IPS-18c (cell line): ENCODE results near the gene MORN2.
"Not testable (repeated sequence)": the region's sequence is repeated elsewhere in the genome, so short reads cannot be mapped to it uniquely, and the experiment has no call there.

Experiments
- H3K4me3 ChIP-seq: 2 replicates; pipeline ENCODE4 v1.7.0; 2013; ENCODE audit warnings: low read depth, mild to moderate bottlenecking, low read length, moderate library complexity; ENCODE audit not compliant: insufficient read depth
- H3K9me3 ChIP-seq: one replicate; pipeline ENCODE4 v1.6.1; 2013; ENCODE audit warnings: mild to moderate bottlenecking, low read length, moderate library complexity; ENCODE audit not compliant: control insufficient read depth, insufficient read depth

The MORN2 gene

DNA sequence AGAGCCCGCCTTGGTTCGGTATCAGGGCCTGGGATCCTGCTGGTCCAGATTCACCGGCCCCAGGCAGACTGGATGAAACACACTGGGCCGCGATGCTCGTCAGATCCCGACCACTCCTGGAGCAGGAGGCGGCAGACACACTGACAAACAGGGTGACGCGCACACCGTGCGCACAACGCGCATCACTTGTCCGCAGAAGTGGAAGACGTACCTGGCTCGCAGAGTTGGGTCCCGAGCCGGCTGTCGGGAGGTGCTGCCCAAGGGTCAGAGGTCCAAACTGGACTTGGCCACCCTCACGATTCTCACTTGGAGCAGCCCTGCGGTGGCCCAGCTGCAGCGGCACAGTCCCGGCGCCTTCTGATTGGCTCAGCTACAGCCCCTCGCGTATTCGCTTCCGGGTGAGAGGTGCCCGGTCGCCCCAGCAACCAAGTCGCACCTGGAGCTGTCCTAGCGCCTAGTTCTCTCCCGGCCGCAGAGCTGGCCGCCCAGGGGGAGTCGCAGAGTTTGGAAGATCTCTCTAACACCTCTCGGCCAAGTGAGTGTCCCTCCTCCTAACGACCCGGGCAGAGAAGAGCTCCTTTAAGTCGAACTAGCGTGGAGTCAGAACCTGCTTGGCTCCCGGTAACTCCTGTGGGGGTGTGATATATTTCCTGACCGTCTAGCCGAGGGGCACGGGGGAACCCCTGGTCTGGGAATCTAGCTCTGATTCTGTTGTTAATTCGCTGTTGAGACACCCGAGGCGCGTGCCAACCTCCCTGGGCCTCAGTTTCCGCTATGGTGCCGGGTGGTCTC, at the start of gene MORN2, which contains the start of gene DHX57:
TSS of gene MORN2 (plus strand) at position 401 of the 792 bp plus-strand sequence.
TSS of gene DHX57 (minus strand) at position 359 of the 792 bp plus-strand sequence. CDS start 7,529 bp downstream, outside the sequence.
- Histone ChIP-seq H3K4me3 (peak within 1 kb of the TSS; percentile 100), H3K9me3 (no peaks in the 10 kb centered on the region)

DNA sequence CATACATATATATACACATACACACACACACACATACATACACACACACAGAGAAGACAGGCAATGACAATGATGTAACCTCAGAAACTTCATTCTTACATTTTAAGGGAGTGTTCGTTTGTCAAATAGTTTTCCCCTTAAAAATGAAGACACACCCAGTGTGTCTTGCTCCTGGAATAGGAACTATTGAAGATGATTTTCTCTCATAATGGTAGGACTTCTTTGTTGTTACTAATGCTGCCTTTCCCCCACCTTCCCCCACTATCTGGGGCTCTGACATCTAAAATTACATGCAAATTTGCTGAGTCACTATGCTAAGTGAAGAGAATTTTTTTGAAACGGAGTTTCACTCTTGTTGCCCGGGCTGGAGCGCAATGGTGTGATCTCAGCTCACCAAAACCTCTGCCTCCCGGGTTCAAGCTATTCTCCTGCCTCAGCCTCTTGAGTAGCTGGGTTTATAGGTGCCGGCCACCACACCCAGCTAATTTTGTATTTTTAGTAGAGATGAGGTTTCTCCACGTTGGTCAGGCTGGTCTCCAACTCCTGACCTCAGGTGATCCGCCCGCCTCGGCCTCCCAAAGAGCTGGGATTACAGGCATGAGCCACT, 48.1 kb upstream of the MORN2 start:
- not testable (repeated sequence) for H3K4me3 ChIP-seq, H3K9me3 ChIP-seq

DNA sequence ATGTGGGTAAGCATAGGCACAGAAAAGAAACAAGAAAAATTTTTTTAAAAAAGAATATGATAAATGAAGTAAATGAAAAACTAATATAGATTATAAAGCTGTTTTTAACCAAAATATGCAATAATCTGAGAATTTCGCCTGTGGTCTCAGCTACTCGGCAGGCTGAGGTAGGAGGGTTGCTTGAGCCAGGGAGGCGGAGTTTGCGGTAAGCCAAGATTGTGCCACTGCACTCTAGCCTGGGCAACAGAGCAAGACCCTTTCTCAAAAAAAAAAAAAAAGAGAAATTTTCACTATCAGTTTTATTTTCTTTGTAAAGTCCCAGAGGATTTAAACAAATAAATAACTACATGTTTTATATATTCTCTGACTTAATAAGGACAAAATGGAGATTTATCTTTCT, 47.3 kb upstream of the MORN2 start:
- Histone ChIP-seq H3K9me3 (no peaks in the 10 kb centered on the region), H3K4me3 (no peak overlapping the region)

- Histone ChIP-seq H3K4me3 (no peak overlapping the region), H3K9me3 (no peaks in the 10 kb centered on the region)
Measured at GRCh38 chr2:38829971-38830370, 45.8 kb upstream of the MORN2 start.

- Histone ChIP-seq H3K4me3 (no peak overlapping the region), H3K9me3 (no peaks in the 10 kb centered on the region)
Measured at GRCh38 chr2:38830526-38831159, 45.1 kb upstream of the MORN2 start.

- H3K4me3 ChIP-seq, result no peak overlapping the region
Measured at GRCh38 chr2:38835015-38835601, 40.7 kb upstream of the MORN2 start.

DNA sequence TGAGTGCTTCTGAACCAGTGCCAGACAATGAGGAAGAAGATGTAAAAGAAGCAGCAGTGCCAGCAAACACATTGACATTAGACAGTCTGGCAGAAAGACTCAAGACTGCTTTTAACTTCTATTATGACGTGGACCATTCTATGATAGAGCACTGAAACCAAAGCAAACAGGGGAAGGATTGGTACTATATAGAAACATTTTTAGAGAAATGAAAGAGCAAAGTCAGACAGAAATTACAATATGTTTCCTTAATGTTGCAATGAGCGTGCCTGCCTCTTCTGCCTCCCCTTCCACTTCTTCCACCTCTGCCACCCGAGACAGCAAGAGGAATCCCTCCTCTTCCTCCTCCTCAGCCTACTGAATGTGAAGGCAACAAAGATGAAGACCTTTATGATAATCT, 39.8 kb upstream of the MORN2 start:
- no peaks in the 10 kb centered on the region for H3K9me3 ChIP-seq
- H3K4me3 ChIP-seq, result no peak overlapping the region

More at GRCh38 chr2:38835015-38835601, 40.7 kb upstream of the MORN2 start:
- no peaks in the 10 kb centered on the region for H3K9me3 ChIP-seq

GRCh38 chr2:38836791-38837190, 39.0 kb upstream of the MORN2 start:
- H3K4me3 ChIP-seq, result no peak overlapping the region
- H3K9me3 ChIP-seq, result no peaks in the 10 kb centered on the region

DNA sequence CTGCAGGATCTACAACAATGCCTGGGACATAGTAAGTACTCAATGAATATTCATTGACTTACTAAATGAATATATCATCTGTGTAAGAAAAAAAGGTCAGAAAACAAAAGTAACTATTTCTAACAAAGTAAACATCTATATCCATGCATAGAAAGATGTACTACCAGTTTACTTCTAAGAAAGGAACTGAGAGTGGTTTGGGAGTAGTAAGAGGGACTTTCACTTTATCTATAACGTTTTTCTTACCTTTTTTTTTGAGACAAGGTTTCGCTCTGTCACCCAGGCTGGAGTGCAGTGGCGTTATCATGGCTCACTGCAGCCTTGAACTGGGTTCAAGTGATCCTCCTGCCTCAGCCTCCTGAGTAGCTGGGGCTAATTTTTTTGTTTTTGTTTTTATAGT, 25.7 kb upstream of the MORN2 start:
- H3K4me3 ChIP-seq, result no peak overlapping the region
- no peaks in the 10 kb centered on the region for H3K9me3 ChIP-seq

GRCh38 chr2:38856165-38856564, 19.6 kb upstream of the MORN2 start:
- no peaks in the 10 kb centered on the region for H3K9me3 ChIP-seq

GRCh38 chr2:38862476-38862875, 13.3 kb upstream of the MORN2 start:
- Histone ChIP-seq H3K9me3 (no peaks in the 10 kb centered on the region), H3K4me3 (no peak overlapping the region)

More at GRCh38 chr2:38856165-38856564, 19.6 kb upstream of the MORN2 start:
- H3K4me3 ChIP-seq, result no peak overlapping the region

GRCh38 chr2:38863061-38863695, 12.6 kb upstream of the MORN2 start:
- H3K9me3 ChIP-seq, result no peaks in the 10 kb centered on the region
- no peak overlapping the region for H3K4me3 ChIP-seq

GRCh38 chr2:38866773-38867443, 8.9 kb upstream of the MORN2 start:
- no peaks in the 10 kb centered on the region for H3K9me3 ChIP-seq
- H3K4me3 ChIP-seq, result no peak overlapping the region

GRCh38 chr2:38871432-38871831, 4.3 kb upstream of the MORN2 start:
- no peaks in the 10 kb centered on the region for H3K9me3 ChIP-seq
- H3K4me3 ChIP-seq, result no peak overlapping the region

GRCh38 chr2:38873763-38874162, 2.0 kb upstream of the MORN2 start:
- no peaks in the 10 kb centered on the region for H3K9me3 ChIP-seq
- no peak overlapping the region for H3K4me3 ChIP-seq

GRCh38 chr2:38875227-38875575, 575 bp upstream of the MORN2 start:
- Histone ChIP-seq H3K9me3 (no peaks in the 10 kb centered on the region), H3K4me3 (peak overlapping the region; percentile 100)

DNA sequence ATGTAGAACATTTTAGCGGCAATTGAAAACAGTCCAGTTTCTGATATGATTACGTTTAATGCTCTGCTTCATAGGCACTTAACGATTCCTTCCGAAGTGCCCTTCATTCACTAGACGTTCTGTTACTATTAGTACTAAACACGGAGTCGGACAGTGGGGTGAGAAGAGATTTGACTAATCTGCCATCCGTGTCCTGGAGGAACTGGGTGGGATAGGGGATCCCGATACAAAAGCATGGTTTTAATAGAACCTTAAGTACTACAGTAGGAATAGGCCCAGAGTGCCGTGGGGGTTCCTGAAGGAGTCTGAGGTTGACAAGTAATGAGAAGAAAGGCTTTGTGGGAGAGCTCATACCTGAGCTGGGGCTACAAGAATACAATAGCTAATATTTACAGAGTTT, 631 bp downstream of the MORN2 start:
- peak overlapping the region; percentile 100 for H3K4me3 ChIP-seq

More for the DNA sequence above, 631 bp downstream of the MORN2 start:
- H3K9me3 ChIP-seq, result no peaks in the 10 kb centered on the region
